NCI-H510A (cell line): ENCODE data around the gene ATP12A.

ENCODE experiments used
- DNase-seq: peaks from one replicate; lab custom pipeline; 2025; lab: John Stamatoyannopoulos, UW

Gene ATP12A

GRCh38 chr13:24663089-24663395, 17.2 kb upstream of the ATP12A start:
- DNase-seq: no peak

- DNase-seq: no peak
Measured at GRCh38 chr13:24663586-24663985, 16.6 kb upstream of the ATP12A start.

DNA sequence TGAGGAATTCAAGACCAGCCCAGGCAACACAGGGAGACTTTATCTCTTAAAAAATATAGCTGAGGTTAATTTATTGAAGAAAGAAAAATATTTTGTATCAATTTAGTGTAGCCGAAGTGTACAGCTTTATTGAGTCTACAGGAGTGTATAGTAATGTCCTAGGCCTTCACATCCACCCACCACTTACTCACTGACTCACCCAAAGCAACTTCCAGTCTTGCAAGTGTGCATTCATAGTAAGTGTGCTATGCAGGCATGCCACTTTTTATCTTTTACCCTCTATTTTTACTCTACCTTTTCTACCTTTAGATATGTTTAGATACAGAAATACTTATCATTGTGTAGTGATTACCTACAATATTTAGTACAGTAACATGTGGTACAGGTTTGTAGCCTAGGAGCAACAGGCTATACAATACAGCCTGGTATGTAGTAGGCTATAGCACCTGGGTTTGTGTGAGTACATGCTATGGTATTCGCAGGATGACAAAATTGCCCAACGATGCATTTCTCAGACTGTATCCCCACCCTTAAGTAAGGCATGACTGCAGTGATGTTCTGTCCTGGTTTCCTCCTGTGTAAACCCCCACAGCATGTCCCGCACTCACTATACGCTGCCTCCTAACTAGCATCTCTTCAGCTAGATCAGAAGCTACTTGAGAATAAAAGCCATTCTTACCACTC, 15.3 kb upstream of the ATP12A start:
- DNase-seq: no peak

DNA sequence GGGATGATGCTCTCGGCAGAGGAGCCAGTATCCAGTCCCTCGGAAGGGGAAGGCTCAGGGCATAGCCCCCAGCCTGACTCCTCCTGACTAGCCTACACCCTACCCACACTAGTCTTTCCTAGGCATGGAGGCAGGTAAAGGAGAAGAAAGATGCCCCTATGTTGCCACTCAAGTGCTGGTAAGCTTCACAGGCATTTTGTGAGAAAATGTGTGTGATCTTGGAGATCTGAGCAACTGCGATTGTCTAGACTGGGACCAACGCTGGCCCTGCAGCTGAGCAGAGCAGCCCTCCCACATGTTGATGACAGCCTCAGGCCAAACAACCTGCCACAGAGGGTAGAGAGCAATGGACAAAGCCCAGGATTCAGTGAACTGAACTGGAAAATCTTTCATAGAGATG, 11.7 kb upstream of the ATP12A start:
- DNase-seq: no peak

- DNase-seq: no peak
Measured at GRCh38 chr13:24668955-24669582, 11.1 kb upstream of the ATP12A start.

DNA sequence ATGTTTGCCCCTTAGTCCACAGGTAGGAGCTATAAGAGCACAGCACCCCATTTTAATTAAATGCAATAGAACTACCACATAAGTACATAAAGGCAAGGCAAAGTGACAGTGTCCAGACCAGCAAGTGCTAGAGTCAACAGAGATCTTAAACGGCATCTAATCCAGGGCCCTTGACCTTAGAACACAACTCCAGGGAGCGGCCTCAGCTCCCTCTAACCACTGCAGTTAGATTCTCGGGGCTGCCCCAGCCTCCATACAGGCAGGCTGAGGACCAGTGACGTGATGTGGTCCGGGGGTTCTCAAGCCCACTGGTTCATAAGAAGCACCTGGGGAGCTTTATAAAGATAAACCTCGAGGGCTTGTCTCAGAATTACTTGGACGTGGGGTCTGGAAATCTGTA, 10.0 kb upstream of the ATP12A start:
- DNase-seq: no peak

- no peak for DNase-seq
Measured at GRCh38 chr13:24670961-24671381, 9.2 kb upstream of the ATP12A start.

GRCh38 chr13:24671386-24672113, 8.7 kb upstream of the ATP12A start:
- DNase-seq: no peak

DNA sequence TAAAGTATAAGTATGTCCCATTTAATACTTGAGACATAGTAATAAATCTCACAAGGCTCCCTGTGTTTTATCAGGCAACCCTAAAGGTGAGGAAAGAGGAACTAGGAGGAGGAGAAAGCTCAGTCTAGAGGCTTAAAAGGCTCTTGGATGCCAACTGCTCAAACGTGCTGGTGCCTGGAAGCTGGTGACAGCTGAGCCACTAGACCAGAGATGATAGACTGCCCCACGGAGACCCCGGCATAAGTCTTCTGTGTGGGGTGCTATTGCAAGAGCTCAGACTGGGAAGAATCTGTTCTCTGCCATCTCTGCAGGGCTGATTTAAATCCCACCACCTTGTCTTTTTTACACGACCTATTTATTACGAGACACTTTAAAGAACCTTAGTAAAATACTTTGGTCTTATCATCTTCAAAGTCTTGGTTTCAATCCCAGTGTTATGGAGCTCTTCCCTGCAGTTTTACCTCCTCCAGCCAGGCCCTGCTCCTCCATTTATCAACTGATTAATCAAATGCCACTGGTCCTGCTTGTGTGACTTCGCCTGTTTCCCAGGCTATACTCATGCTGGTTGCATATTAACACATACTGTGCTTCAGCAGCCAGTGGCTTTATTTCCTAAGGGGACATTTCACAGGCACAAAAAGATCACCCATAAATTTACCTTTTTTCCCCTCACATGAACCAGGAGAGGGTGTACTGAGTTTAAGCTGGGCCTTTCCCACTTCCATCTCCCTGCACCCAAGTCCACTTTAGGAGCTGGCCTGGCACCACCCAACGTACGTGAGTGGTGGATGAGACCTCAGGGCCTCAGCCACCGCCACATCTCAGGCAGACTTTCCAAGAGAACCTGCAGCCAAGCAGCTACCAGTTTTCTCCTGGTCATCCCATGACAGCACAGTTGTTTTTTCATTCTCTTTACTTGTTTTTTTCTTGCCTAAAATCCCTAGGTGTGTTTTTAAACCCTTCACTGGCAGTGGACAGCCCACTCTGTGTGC, 7.8 kb upstream of the ATP12A start:
- no peak for DNase-seq

DNA sequence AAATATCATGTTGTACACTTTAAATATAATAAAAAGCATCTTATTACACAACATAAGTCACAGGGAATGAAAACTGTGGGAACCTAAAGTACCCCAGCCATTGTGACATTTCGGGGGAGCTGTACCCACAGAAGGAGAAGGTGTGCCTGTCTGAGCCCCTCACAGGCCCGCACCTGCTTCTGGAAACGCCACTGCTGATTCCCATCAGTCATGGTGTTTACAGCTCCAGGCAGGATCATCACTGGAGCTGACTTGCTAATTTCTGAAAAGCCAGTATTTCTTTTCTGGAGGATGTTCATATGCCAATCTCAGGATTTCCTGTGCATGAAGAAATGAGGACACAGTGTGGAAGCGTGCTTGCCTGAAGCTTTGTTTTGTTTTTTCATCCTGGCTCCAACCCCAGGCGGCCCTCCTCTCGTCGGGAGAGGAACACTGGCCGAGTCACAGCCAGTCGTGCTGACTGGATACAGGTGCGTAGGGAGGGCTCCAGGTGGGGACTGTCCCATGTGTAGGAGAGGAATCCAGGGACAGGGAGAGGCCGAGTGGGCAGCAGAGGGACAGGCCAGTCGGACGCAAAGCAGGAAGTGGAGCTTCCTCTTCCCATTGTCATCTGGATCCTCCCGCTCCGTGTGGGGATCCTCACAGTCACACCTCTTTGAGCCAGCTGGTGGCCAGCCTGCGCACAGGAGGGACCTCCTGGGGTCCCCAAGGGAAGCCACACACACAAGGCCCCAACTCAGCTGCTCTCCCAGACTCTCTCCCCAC, 4.2 kb upstream of the ATP12A start:
- DNase-seq: no peak

DNA sequence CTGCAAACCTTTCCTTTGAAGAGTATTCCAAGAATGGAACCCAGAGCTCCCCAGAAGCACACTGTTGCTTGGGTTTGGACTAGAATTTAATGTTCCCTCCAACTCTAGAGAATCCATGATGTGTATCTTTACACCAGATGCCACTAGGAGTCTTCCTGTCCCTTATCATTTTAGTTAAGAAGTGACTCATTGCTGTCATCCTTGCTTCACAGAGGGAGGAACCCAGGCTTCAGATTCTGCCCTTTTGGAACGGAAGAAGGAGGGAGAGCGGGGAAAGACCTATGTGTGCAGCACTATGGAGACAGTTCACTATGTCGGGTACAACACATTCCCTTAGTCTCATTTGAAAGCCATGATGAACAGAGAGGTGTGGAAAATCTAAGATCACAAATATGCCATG, 2.1 kb upstream of the ATP12A start:
- DNase-seq: no peak

DNA sequence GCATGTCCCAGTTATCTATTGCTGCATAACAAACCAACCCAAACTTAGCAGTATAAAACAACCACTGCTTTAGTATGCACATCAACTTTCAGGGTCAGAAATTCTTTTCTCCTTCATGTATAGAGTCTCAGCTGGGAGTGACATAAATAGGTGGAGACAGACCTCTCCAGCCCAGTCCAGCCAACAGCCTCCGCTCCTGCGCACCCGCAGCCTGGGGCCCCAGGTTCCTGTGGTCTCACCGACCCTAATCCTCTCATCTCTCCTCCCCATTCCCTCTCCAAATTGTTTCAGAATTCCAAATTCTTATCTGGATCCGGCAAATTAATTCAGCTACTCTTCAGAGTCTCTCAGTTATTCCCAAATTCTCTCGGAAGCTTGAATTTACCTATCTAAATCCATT, 522 bp upstream of the ATP12A start:
- DNase-seq: no peak

- DNase-seq: no peak
Measured at GRCh38 chr13:24680921-24681604, 855 bp downstream of the ATP12A start.

GRCh38 chr13:24681930-24682329, 1.7 kb downstream of the ATP12A start:
- DNase-seq: no peak

GRCh38 chr13:24682353-24682752, 2.1 kb downstream of the ATP12A start:
- DNase-seq: no peak

DNA sequence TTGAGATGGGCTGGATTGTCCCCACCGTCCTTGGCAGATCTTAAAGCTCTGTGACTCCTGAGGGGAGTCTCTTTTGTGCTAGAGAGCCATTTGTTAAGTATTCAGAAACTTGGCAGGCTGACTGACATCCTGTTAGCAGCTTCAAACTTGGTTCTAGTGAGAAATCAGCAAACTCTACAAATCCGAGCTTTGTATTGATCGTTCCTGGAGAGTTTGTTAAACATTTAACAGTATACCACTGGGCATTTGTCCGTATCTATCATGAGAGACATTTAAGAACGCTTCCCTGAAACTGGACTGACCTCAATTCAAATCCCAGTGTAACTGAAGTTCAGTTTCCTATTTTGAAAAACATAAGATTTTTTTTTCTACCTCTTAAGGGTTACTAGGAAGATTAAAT, 3.1 kb downstream of the ATP12A start:
- DNase-seq: no peak

GRCh38 chr13:24683838-24684599, 3.8 kb downstream of the ATP12A start:
- DNase-seq: peak; percentile 39

DNA sequence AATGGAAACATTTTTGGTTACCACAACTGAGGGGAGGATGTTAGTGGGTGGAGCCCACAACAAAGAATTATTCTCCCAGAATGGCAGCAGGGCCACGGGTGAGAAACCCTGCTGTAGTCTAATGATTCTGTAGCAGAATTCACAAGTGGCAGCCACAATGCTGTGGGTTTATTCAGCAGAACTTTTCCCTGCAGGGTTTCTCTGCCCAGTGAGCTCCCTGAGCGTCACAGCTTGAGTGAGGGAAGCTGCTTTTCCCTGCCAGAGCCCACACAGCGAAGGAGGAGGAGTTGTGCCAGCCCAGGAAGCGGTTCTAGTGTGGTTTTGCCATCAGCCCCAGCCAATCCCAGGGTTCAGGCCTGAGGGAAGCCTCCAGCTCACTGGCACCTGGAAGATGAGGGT, 4.4 kb downstream of the ATP12A start:
- no peak for DNase-seq

DNA sequence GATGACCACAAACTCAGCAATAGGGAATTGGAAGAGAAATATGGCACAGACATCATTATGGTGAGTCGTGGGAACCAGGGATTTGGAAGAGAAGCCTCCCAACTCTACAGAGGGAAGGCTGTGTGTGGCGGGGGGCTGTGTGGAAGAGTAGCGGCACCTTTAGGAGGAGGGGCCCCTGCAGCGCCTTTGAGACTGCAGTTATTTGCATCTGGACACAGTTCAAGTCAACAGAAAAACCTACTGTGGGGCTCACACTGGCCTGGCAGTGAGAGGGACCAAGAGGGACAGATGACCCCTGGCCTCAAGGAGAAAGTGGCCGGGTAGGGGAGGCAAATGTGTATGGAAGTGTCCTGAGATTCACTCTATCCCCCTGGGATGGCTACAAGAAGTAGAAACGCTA, 5.1 kb downstream of the ATP12A start:
- no peak for DNase-seq

- DNase-seq: no peak
Measured at GRCh38 chr13:24687611-24688010, 7.4 kb downstream of the ATP12A start.
